CD4-positive, alpha-beta T cell treated with Interleukin-15 for 4 hours (primary cell): ENCODE measurements around the gene BRD8.

ENCODE experiments used
- DNase-seq: peaks from one replicate; pipeline ENCODE4 v3.0.0-alpha.2; 2020; ENCODE audit warnings: low spot score

BRD8 gene

DNA sequence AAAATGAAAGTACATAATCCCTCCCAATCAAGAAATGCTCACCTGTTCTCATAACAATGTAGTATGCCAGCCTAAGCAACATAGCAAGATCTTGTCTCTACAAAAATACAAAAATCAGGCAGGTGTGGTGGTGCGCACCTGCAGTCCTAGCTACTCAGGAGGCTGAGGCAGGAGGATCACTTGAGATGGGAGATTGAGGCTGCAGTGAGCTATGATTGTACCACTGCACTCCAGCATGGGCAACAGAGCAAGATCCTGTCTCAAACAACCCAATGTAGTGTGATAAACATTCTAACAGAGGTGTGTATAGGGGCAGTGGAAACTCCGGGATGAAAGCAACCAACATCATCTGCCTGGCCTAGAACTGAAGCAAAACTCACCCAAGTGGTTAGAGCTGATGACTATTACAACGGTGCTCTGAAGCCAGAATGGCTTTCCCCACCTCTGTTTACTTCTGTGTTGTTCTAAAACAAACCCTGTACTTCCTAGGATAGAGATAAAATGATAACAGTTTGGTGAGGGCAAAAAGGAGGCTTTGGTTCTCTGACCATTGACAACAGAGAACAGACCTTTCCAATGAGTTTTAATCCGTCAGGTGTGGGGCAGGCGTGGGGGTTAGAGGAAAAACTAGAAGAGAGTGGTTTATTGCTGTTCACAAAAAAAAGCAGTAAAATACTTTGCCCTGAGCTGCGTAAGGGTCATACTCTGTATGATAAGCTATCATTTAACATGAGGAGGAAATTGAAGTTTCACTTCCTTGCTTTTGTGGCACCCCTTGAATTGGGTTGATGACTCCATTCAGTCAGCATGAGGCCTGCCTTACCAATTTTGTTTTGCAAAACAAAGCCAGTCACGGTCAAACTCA is 75.7 kb downstream of the BRD8 start:
- no peak for DNase-seq

GRCh38 chr5:138096997-138097828 is 81.2 kb downstream of the BRD8 start:
- DNase-seq, result no peak

DNA sequence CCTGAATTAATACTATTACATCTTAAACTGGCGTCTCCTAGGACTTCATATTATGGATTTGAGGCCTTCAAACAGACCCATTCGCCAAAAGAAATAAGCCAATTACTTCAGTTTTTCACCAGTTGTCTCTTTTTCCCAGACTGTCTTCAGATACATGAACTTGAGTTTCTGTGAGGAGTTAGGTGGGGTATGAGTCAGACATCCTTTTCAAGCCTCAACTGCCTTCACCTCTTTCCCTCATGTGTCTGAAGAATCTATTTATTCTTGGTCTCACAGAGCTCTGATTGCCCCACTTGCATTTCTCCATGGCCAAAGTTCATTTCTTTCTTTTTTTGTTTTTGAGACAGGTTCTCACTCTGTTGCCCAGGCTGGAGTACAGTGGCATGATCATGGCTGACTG is 82.1 kb downstream of the BRD8 start:
- no peak for DNase-seq

GRCh38 chr5:138095100-138095907 is 83.1 kb downstream of the BRD8 start:
- no peak for DNase-seq

- DNase-seq, result no peak
Observed at GRCh38 chr5:138093036-138093435, 85.4 kb downstream of the BRD8 start.

DNA sequence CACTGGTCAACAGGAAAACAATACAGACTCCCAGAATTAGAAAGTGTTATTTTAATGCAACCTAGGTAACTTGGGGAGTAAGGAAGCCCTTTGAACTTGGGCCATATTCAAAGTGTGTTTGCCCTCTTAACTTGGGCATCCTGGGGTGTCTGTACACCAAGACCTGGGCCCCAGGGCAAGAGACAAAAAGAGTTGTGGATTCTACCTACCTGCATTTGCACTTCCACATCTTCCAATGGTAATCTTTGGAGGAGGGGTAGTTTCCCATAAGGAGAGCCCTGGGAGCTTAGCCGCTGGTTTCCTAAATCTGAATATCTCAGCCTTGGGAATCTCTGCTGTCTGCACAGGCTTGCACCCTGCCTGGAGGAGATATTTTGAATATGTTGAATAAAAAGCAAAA is 86.1 kb downstream of the BRD8 start:
- no peak for DNase-seq

DNA sequence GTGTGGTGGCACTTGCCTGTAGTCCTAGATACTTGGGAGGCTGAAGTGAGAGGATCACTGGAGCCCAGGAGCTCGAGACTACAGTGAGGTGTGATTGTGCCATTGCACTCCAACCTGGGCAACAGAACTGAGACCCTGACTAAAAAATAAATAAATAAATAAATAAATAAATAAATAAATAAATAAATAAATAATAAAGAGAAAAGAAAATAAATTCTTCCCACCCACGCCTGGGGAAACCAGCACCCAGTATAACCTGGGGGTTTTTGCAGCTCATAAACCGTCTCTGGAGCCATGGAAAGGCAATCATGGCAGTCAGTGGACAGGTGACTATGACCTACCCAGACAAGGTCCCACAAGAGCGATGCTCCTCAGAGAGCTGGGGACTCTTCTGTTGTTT is 86.7 kb downstream of the BRD8 start:
- no peak for DNase-seq
